ENCODE results near the gene SFSWAP. TPM values are rescaled to one million over a fixed set of nuclear protein-coding genes. Genes with fewer than 3 reads are reported as not detected.

SFSWAP gene
- total RNA-seq, 1 experiment from 2014 or later = 50.4 TPM

DNA sequence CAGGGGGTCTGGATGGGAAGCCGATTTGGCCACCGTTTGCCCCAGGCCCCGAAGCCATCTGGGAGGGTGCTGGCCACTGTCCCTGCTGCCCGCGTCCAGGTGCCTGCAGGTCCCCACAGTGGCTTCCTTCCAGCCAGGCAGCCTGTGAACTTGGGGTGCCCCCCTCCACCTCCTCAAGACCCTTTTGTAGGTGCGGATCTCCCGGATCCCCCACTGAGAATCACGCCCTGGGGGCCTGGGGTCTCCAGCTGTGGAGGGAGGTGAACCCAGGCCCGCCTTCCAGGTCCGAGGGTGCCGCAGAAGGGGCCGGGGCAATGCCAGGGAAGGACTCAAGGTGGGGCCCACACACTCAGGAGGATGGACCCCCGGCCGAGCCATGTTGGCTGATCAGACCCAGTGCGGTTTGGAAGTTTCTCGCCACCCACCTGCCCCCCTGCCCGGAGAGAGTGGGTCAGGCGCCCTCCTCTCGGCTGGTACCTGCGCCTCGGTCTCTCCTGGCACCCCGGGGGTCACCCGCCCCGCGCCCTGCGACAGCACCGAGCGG, 119.0 kb downstream of the SFSWAP start:
- peak overlapping the region; percentile 73 for H3K9ac ChIP-seq (ENCODE audit: low read length)

DNA sequence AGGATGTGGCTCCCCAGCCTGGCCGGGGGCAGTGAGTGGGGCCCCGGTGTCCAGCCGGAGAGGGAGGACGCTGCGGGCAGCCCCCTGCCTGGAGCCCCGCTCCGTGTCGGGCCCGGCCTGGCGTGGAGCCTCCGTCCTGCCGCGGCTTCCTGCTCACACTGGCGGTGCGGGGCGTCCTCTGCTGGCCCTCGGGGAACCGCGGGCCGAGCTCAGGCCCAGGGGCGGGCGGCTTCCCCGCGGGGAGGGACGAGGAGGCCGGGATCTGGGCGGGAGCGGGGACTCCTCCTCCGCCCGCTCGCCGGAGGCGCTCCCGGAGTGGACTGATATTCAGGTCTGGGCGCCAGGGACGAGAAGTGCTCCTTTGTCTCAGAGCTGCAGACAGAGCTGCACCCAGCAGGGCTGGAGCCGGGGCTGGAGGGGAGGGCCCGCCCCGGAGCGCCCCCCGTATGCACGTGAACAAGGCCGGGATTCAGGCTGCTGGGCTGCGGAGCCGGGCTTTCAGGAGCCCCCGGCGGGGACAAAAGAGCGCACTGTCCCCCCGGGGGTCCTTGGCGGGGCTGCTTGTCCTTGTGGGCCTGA, 119.5 kb downstream of the SFSWAP start:
- intact Hi-C loops (cut with micrococcal nuclease) = loop anchor here (1.0 to 5.0 kb wide), 2 partner anchors 222 to 378 kb away; no protein-coding TSS in a partner anchor
- Histone ChIP-seq H3K4me2 (ENCODE audit: low read length) (peak overlapping the region; percentile 99), H3K27me3 (ENCODE audit: insufficient read depth, low read length) (no peaks in the 10 kb centered on the region), H3K9ac (ENCODE audit: low read length) (peak overlapping the region; percentile 73; the same call in 1 of the 2 replicates), H3K27ac (ENCODE audit: low read depth, low read length) (peak overlapping the region; percentile 37; the same call in 1 of the 2 replicates), H3K4me3 (replicated peaks in 1 of 2; ENCODE audit: low read depth in 1 of 2, low read length in 2 of 2) (peak overlapping the region; percentile 70 to 79), H2AFZ (ENCODE audit: low read depth, low read length, poor library complexity, severe bottlenecking) (no peak overlapping the region), H3K79me2 (ENCODE audit: insufficient read depth, low read length) (peaks cover 5% of the 10 kb centered on the region; the same call in 1 of the 2 replicates), H3K4me1 (ENCODE audit: control insufficient read depth in 1 of 2, insufficient read depth in 2 of 2, low read length in 2 of 2) (peaks cover 12 to 26% of the 10 kb centered on the region in 2 experiments; a peak in 3 of 4 replicates), H3K9me3 (ENCODE audit: control insufficient read depth in 1 of 2, insufficient read depth in 1 of 2, low read depth in 1 of 2, low read length in 2 of 2) (no peaks in the 10 kb centered on the region), H3K9me2 (ENCODE audit: insufficient read depth) (no peaks in the 10 kb centered on the region), H4K20me1 (ENCODE audit: insufficient read depth) (no peaks in the 10 kb centered on the region), H3K36me3 (ENCODE audit: control insufficient read depth in 1 of 2, insufficient read depth in 2 of 2, low read length in 2 of 2) (no peaks in the 10 kb centered on the region)
- ChIA-PET CTCF (interaction anchor here (1.0 to 1.2 kb wide), 4 partner anchors 376 to 726 kb away, joined by 3 to 17 read pairs (median 3); no protein-coding TSS in a partner anchor), RAD21 (ENCODE audit: low non-redundant PET in 1 of 2, low total read pairs in 2 of 2, uncharacterized antibody in 2 of 2, unreplicated experiment in 2 of 2) (interaction anchor here in 1 of 2 experiments (0.5 to 1.0 kb wide), 4 partner anchors 91 to 376 kb away, joined by 3 to 6 read pairs (median 5); no protein-coding TSS in a partner anchor), POLR2A (interaction anchor here (1.3 kb wide), 1 partner anchor 98 kb away, joined by 3 read pairs; no protein-coding TSS in a partner anchor)
- DNase-seq (ENCODE audit: low read depth, low spot score) (peak; percentile 23), ATAC-seq (peak; percentile 71)
- BruUV-seq (replicated peaks) = no TSS peak
- no peak for TF ChIP-seq EGR1 (IDR thresholded peaks at IDR 0.05; ENCODE audit: low read depth)
- TF ChIP-seq ZNF274 (IDR thresholded peaks at IDR 0.05; ENCODE audit: low read depth, low read length) = no peak
- TF ChIP-seq FOSL1 (IDR thresholded peaks at IDR 0.05; ENCODE audit: low read depth) = no peak
- TF ChIP-seq ZFX (IDR thresholded peaks at IDR 0.05) = peak; percentile 2; the same call in 1 of the 2 replicates
- no peak for TF ChIP-seq CBX3 (IDR thresholded peaks at IDR 0.05; ENCODE audit: low read depth)
- TF ChIP-seq, protein P1, sequence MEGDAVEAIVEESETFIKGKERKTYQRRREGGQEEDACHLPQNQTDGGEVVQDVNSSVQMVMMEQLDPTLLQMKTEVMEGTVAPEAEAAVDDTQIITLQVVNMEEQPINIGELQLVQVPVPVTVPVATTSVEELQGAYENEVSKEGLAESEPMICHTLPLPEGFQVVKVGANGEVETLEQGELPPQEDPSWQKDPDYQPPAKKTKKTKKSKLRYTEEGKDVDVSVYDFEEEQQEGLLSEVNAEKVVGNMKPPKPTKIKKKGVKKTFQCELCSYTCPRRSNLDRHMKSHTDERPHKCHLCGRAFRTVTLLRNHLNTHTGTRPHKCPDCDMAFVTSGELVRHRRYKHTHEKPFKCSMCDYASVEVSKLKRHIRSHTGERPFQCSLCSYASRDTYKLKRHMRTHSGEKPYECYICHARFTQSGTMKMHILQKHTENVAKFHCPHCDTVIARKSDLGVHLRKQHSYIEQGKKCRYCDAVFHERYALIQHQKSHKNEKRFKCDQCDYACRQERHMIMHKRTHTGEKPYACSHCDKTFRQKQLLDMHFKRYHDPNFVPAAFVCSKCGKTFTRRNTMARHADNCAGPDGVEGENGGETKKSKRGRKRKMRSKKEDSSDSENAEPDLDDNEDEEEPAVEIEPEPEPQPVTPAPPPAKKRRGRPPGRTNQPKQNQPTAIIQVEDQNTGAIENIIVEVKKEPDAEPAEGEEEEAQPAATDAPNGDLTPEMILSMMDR (IDR thresholded peaks at IDR 0.05 in 2 of 3, conservative IDR thresholded peaks at IDR 0.05 in 1 of 3; ENCODE audit: borderline replicate concordance in 1 of 3, insufficient read depth in 1 of 3, low read depth in 2 of 3, low read length in 2 of 3) = peak; percentile 49 to 75 (median 70)
- no peak for TF ChIP-seq SP1 (IDR thresholded peaks at IDR 0.05; ENCODE audit: low read depth)
- TF ChIP-seq TCF7L2 (IDR thresholded peaks at IDR 0.05; ENCODE audit: borderline replicate concordance, extremely low read depth, insufficient read depth, insufficient read length) = no peak
- TF ChIP-seq ELF1 (IDR thresholded peaks at IDR 0.05; ENCODE audit: borderline replicate concordance, low read depth) = no peak
- TF ChIP-seq CEBPB (IDR thresholded peaks at IDR 0.05; ENCODE audit: low read depth) = no peak
- TF ChIP-seq SRF (IDR thresholded peaks at IDR 0.05; ENCODE audit: low read depth) = no peak
- TF ChIP-seq POLR2AphosphoS5 (IDR thresholded peaks at IDR 0.05; ENCODE audit: low read depth, low read length) = 0 out of 2 replicates have a peak, but pooled peaks have one; percentile 16
- TF ChIP-seq YY1 (IDR thresholded peaks at IDR 0.05; ENCODE audit: extremely low read depth, insufficient replicate concordance, low read depth, low read length) = peak; percentile 63

More for the DNA sequence above, 119.0 kb downstream of the SFSWAP start:
- ChIA-PET POLR2A (interaction anchor here (1.3 kb wide), 1 partner anchor 98 kb away, joined by 3 read pairs; no protein-coding TSS in a partner anchor), RAD21 (ENCODE audit: low non-redundant PET in 1 of 2, low total read pairs in 2 of 2, uncharacterized antibody in 2 of 2, unreplicated experiment in 2 of 2) (interaction anchor here in 1 of 2 experiments (0.6 to 1.0 kb wide), 2 partner anchors 269 to 375 kb away, joined by 3 to 5 read pairs; no protein-coding TSS in a partner anchor), CTCF (interaction anchor here (1.0 to 1.2 kb wide), 4 partner anchors 375 to 725 kb away, joined by 3 to 17 read pairs (median 3); no protein-coding TSS in a partner anchor)
- Histone ChIP-seq H3K4me1 (ENCODE audit: control insufficient read depth in 1 of 2, insufficient read depth in 2 of 2, low read length in 2 of 2) (peaks cover 12 to 22% of the 10 kb centered on the region in 2 experiments; a peak in 3 of 4 replicates), H3K4me2 (ENCODE audit: low read length) (peak overlapping the region; percentile 99), H3K27me3 (ENCODE audit: insufficient read depth, low read length) (no peaks in the 10 kb centered on the region), H3K36me3 (ENCODE audit: control insufficient read depth in 1 of 2, insufficient read depth in 2 of 2, low read length in 2 of 2) (no peaks in the 10 kb centered on the region), H2AFZ (ENCODE audit: low read depth, low read length, poor library complexity, severe bottlenecking) (no peak overlapping the region), H4K20me1 (ENCODE audit: insufficient read depth) (no peaks in the 10 kb centered on the region), H3K79me2 (ENCODE audit: insufficient read depth, low read length) (peaks cover 5% of the 10 kb centered on the region; the same call in 1 of the 2 replicates), H3K9me2 (ENCODE audit: insufficient read depth) (no peaks in the 10 kb centered on the region), H3K9me3 (ENCODE audit: control insufficient read depth in 1 of 2, insufficient read depth in 1 of 2, low read depth in 1 of 2, low read length in 2 of 2) (no peaks in the 10 kb centered on the region), H3K27ac (ENCODE audit: low read depth, low read length) (peak overlapping the region; percentile 37; the same call in 1 of the 2 replicates), H3K4me3 (replicated peaks in 1 of 2; ENCODE audit: low read depth in 1 of 2, low read length in 2 of 2) (peak overlapping the region; percentile 70 to 79)
- TF ChIP-seq ZFX (IDR thresholded peaks at IDR 0.05) (no peak), CEBPB (IDR thresholded peaks at IDR 0.05; ENCODE audit: low read depth) (no peak), JUND (IDR thresholded peaks at IDR 0.05) (no peak), SP1 (IDR thresholded peaks at IDR 0.05; ENCODE audit: low read depth) (no peak)
- TF ChIP-seq, protein P2, sequence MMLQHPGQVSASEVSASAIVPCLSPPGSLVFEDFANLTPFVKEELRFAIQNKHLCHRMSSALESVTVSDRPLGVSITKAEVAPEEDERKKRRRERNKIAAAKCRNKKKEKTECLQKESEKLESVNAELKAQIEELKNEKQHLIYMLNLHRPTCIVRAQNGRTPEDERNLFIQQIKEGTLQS (IDR thresholded peaks at IDR 0.05) = no peak
- TF ChIP-seq, protein P3, sequence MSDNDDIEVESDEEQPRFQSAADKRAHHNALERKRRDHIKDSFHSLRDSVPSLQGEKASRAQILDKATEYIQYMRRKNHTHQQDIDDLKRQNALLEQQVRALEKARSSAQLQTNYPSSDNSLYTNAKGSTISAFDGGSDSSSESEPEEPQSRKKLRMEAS (IDR thresholded peaks at IDR 0.05) = no peak
- ATAC-seq (no peak; the same call in none of the 2 replicates), DNase-seq (ENCODE audit: low read depth, low spot score) (no peak)
- no TSS peak for BruUV-seq (replicated peaks)
- intact Hi-C loops (cut with micrococcal nuclease) = loop anchor here (1.0 to 5.0 kb wide), 5 partner anchors 222 to 1068 kb away; no protein-coding TSS in a partner anchor
